Measurements from ENCODE around the gene ZRANB3.
"Not testable (repeated sequence)": the region's sequence is repeated elsewhere in the genome, so short reads cannot be mapped to it uniquely, and the experiment has no call there.

Gene ZRANB3

DNA sequence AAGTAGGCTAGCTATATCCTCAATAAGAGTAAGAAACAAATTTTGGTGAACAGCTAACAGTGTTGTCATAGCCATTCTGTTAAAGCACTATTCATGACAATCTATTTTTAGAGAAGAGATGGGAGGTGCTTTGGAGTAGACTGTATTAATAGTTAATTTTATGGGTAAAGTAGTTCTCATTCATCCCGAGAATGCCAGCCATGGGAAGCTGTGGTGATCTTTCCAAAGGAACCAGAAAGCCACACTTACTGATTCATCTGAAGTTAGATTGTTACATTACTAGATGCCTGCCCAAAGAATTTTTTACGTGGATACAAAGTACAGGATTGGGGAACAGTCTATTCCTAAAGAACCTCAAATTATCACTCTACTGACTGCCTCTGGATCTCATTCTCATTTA, 74.6 kb downstream of the ZRANB3 start:
- peaks cover 27% of the 10 kb centered on the region for H3K36me3 Mint-ChIP-seq (ENCODE audit: low read depth)
- H3K4me1 Mint-ChIP-seq = no peaks in the 10 kb centered on the region
- H3K9me3 Mint-ChIP-seq = peaks cover 29% of the 10 kb centered on the region
- H3K4me3 Mint-ChIP-seq = no peak overlapping the region
- TF ChIP-seq, protein P1, sequence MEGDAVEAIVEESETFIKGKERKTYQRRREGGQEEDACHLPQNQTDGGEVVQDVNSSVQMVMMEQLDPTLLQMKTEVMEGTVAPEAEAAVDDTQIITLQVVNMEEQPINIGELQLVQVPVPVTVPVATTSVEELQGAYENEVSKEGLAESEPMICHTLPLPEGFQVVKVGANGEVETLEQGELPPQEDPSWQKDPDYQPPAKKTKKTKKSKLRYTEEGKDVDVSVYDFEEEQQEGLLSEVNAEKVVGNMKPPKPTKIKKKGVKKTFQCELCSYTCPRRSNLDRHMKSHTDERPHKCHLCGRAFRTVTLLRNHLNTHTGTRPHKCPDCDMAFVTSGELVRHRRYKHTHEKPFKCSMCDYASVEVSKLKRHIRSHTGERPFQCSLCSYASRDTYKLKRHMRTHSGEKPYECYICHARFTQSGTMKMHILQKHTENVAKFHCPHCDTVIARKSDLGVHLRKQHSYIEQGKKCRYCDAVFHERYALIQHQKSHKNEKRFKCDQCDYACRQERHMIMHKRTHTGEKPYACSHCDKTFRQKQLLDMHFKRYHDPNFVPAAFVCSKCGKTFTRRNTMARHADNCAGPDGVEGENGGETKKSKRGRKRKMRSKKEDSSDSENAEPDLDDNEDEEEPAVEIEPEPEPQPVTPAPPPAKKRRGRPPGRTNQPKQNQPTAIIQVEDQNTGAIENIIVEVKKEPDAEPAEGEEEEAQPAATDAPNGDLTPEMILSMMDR (IDR thresholded peaks at IDR 0.05; ENCODE audit: unreplicated experiment in 3 of 3) = no peak
- no peaks in the 10 kb centered on the region for H3K27me3 Mint-ChIP-seq (ENCODE audit: low read depth)
- H3K27ac Mint-ChIP-seq = no peak overlapping the region

DNA sequence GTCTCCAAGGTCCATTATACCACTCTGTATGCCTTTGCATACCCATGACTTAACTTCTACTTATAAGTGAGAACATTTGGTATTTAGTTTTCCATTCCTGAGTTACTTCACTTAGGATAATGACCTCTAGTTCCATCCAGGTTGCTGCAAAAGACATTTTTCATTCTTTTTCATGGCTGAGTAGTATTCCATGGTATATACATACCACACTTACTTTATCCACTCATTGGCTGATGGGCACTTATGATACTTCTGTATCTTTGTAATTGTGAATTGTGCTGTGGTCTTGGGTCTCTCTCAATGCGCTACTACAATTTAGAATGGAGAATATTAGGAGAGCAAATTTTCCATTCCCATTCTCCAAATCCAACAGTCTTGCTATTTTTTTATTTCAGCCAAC, 76.4 kb downstream of the ZRANB3 start:
- H3K4me1 Mint-ChIP-seq = no peaks in the 10 kb centered on the region
- H3K27me3 Mint-ChIP-seq (ENCODE audit: low read depth) = no peaks in the 10 kb centered on the region
- H3K27ac Mint-ChIP-seq = no peak overlapping the region
- peaks cover 33% of the 10 kb centered on the region for H3K9me3 Mint-ChIP-seq
- TF ChIP-seq, protein P1 (IDR thresholded peaks at IDR 0.05; ENCODE audit: unreplicated experiment in 3 of 3) = no peak
- peaks cover 34% of the 10 kb centered on the region for H3K36me3 Mint-ChIP-seq (ENCODE audit: low read depth)
- H3K4me3 Mint-ChIP-seq = no peak overlapping the region

DNA sequence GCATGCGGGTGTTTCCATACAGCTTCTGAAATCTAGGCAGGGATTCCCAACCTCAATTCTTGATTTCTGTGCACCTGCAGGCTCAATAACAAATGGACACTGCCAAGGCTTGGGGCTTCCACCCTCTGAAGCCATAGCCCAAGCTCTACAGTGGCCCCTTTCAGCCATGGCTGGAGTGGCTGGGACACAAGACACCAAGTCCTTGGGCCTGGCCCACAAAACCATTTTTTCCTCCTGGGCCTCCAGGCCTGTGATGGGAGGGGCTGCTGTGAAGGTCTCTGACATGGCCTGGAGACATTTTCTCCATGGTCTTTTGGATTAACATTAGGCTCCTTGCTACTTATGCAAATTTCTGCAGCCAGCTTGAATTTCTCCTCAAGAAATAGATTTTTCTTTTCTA, 78.0 kb downstream of the ZRANB3 start:
- Mint-ChIP-seq H3K9me3 (peaks cover 32% of the 10 kb centered on the region), H3K36me3 (ENCODE audit: low read depth) (peaks cover 38% of the 10 kb centered on the region)
- not testable (repeated sequence) for H3K4me1 Mint-ChIP-seq; H3K4me3 Mint-ChIP-seq; H3K27ac Mint-ChIP-seq; H3K27me3 Mint-ChIP-seq (ENCODE audit: low read depth)

DNA sequence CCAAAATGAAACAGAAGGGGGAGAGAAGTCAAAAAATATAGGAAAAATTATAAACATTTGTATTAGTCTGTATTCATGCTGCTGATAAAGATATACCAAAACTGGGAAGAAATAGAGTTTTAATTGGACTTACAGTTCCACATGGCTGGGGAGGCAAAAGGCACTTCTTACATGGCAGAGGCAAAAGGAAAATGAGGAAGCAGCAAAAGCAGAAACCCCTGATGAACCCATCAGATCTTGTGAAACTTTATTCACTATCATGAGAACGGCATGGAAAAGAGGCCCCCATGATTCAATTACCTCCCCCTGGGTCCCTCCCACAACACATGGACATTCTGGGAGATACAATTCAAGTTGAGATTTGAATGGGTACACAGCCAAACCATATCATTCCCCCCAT, 79.1 kb downstream of the ZRANB3 start:
- H3K27me3 Mint-ChIP-seq (ENCODE audit: low read depth) = no peaks in the 10 kb centered on the region
- peaks cover 38% of the 10 kb centered on the region for H3K36me3 Mint-ChIP-seq (ENCODE audit: low read depth)
- H3K9me3 Mint-ChIP-seq = peaks cover 29% of the 10 kb centered on the region
- H3K4me1 Mint-ChIP-seq = no peaks in the 10 kb centered on the region
- no peak overlapping the region for H3K27ac Mint-ChIP-seq
- TF ChIP-seq, protein P1 (IDR thresholded peaks at IDR 0.05; ENCODE audit: unreplicated experiment in 3 of 3) = no peak
- no peak overlapping the region for H3K4me3 Mint-ChIP-seq

DNA sequence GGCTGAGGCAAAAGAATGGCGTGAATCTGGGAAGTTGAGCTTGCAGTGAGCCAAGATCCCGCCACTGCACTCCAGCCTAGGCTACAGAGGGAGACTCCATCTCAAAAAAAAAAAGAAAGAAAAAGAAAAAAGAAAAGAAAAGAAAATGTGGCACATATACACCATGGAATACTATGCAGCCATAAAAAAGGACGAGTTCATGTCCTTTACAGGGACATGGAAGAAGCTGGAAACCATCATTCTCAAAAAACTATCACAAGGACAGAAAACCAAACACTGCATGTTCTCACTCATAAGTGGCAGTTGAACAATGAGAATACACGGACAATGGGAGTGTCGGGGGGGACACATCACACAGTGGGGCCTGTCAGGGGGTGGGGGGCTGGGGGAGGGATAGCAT, 88.0 kb downstream of the ZRANB3 start:
- not testable (repeated sequence) for H3K4me1 Mint-ChIP-seq; H3K4me3 Mint-ChIP-seq; H3K27ac Mint-ChIP-seq; H3K36me3 Mint-ChIP-seq (ENCODE audit: low read depth); H3K27me3 Mint-ChIP-seq (ENCODE audit: low read depth); H3K9me3 Mint-ChIP-seq

DNA sequence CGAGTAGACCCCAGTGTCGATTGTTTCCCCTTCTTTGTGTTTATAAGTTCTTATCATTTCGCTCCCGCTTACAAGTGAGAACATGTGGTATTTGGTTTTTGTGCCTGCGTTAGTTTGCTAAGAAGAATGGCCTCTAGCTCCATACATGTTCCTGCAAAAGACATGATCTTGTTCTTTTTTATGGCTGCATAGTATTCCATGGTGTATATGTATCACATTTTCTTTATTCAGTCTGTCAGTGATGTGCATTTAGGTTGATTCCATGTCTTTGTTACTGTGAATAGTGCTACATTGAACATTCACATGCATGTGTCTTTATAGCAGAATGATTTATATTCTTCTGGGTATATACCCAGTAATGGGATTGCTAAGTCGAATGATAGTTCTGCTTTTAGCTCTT, 95.9 kb downstream of the ZRANB3 start:
- H3K27ac Mint-ChIP-seq; H3K27me3 Mint-ChIP-seq (ENCODE audit: low read depth); H3K36me3 Mint-ChIP-seq (ENCODE audit: low read depth); H3K4me3 Mint-ChIP-seq; H3K9me3 Mint-ChIP-seq; H3K4me1 Mint-ChIP-seq: not testable (repeated sequence)

DNA sequence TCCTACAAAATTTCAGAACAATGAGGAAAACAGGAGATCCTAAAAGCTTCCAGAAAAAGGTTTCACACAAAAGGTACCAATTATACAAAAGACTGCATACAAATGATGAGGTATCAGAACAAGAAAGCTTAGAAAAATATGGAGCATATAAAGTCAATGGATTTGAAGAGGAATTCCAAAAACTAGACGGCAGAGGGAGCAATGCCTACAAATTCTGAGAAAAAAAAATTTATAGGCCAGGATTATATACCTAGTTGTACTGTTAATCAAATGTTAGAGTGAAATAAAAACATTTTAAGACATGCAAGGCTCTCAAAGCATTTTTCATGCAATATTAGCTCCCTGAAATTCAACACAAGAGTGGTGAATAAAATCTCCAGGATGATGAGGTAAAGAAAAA, 106.2 kb downstream of the ZRANB3 start:
- Mint-ChIP-seq H3K4me3 (no peak overlapping the region), H3K27me3 (ENCODE audit: low read depth) (no peaks in the 10 kb centered on the region), H3K4me1 (no peaks in the 10 kb centered on the region), H3K27ac (no peak overlapping the region), H3K36me3 (ENCODE audit: low read depth) (peaks cover 25% of the 10 kb centered on the region), H3K9me3 (peaks cover 27% of the 10 kb centered on the region)
- TF ChIP-seq, protein P1 (IDR thresholded peaks at IDR 0.05; ENCODE audit: unreplicated experiment in 3 of 3) = no peak

DNA sequence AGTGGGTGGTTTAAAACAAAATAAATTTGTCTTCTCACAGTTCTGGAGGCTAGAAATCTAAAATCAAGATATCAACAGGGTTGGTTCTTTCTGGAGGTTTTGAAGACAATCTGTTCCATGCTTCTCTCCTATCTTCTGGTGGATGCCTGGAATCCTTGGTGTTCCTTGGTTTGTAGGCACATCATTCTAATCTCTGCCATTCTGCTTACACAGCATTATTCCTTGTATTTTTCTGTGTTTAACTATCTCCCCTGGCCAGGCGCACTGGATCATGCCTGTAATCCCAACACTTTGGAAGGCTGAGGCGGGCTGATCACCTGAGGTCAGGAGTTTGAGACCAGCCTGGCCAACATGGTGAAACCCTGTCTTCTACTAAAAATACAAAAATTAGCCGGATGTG, 108.1 kb downstream of the ZRANB3 start:
- peaks cover 22% of the 10 kb centered on the region for H3K9me3 Mint-ChIP-seq
- no peaks in the 10 kb centered on the region for H3K27me3 Mint-ChIP-seq (ENCODE audit: low read depth)
- TF ChIP-seq, protein P1 (IDR thresholded peaks at IDR 0.05; ENCODE audit: unreplicated experiment in 3 of 3) = no peak
- H3K36me3 Mint-ChIP-seq (ENCODE audit: low read depth) = peaks cover 18% of the 10 kb centered on the region
- H3K4me3 Mint-ChIP-seq = no peak overlapping the region
- H3K4me1 Mint-ChIP-seq = no peaks in the 10 kb centered on the region
- no peak overlapping the region for H3K27ac Mint-ChIP-seq
